Activated gamma-delta T cell treated with Interleukin-2 at 50 U/mL for 16 hours (primary cell): ENCODE data around the gene SLC17A3.

Experiments
- DNase-seq: peaks from one replicate; pipeline ENCODE4 v3.0.0-alpha.2; 2020

The SLC17A3 gene

GRCh38 chr6:25874118-25874517, at the start of gene SLC17A3:
Gene SLC17A3, minus strand, starts transcription at chr6:25874243. Its CDS starts 5,856 bp downstream, at chr6:25868387.
- no peak for DNase-seq

DNA sequence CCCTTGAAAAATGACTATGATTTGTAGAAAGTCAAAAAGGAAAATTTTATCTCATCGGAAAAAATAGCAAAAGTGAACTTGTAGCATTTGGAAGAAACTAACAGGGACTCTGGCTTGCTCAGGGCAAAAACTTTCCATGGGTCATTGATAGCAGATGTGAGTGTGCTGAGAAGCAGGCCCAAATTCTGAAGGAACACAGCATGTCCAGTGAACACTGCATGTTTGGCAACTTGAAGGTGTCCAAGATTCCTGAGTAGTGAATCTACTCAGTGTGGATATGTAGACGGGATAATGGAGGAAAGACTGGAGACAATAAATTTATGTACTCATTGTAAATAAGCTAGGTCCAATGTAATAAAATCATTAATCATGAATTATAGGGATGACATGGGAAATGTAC, 48.3 kb upstream of the SLC17A3 start:
- DNase-seq: no peak

DNA sequence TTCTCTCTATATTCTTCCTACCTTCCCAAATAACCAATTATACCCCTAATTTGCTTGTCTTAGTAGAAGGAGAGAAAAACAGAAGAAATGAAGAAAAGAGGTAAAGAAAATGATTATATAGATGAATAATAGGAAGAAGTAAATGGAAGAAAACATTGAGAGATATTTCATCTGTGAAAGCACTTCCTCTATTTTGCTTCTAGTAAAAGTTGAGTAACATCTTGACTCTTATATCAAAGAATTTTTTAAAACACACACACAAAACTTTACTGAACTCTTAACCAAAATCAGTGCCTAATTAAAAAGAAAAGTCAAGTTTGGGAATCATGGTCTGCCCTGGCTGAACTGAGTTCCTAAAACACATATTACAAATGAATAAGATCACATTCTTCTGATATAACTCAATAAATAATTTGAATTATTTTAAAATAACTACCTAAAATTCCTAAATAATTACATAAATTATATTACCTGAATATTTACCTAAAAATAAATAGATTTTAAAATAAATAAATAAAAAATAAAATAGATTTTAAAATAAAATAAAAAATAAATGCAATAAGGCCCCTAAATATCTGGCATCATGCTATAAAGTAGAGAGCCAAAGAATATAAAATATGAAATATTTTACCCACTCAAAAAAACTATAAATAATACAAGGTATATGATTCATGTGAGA, 47.6 kb upstream of the SLC17A3 start:
- DNase-seq: no peak

GRCh38 chr6:25919657-25920056, 45.6 kb upstream of the SLC17A3 start:
- DNase-seq: no peak

DNA sequence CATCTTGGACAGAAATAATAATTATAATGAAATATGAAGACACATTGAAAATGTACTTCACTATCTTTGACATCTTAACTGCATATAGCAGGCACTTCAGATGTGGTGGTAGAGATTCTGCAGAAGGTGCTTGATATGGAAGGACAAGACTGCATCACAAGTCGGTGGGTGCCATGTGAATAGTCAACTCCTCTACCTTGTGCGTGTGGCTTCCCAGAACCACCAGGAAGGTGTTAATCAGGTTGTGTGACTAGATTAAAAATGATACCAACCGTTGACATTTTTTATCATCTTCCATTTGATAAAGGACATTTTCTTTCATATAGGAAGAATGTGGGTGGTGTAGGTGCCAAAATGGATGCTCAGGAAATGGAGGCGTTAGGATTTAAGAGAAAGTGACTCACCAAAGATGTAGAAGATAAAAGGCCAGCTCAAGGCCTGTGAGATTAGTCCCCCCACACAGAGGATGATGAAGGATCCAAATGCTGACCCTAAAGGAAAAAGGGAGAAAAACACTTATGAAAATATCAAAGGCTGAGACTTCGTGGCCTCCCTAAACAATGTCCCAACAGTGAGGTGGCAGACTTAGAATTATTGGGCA, 44.1 kb upstream of the SLC17A3 start:
- DNase-seq: no peak

- no peak for DNase-seq
Observed at GRCh38 chr6:25916789-25917490, 42.9 kb upstream of the SLC17A3 start.

GRCh38 chr6:25916330-25916729, 42.3 kb upstream of the SLC17A3 start:
- no peak for DNase-seq

- DNase-seq: no peak
Observed at GRCh38 chr6:25913741-25914140, 39.7 kb upstream of the SLC17A3 start.

DNA sequence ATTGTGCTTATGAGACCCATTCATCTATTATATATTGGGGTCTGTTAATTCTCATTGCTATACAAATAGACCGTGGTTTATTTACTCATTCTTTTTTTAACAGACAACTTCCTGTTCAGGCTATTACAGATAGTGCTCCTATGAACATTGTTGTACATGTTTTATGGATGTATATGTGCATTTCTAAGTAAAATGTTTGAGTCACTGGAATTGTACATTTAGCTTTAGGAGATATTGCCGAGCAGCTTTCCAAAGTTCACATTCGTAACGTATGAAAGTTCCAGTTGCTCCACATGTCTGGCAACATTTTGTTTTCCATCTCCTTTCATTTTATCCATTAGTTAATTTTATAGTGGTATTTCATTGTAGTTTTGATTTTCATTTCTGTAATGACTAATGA, 37.3 kb upstream of the SLC17A3 start:
- DNase-seq: no peak

GRCh38 chr6:25907475-25908014, 33.5 kb upstream of the SLC17A3 start:
- DNase-seq: no peak

DNA sequence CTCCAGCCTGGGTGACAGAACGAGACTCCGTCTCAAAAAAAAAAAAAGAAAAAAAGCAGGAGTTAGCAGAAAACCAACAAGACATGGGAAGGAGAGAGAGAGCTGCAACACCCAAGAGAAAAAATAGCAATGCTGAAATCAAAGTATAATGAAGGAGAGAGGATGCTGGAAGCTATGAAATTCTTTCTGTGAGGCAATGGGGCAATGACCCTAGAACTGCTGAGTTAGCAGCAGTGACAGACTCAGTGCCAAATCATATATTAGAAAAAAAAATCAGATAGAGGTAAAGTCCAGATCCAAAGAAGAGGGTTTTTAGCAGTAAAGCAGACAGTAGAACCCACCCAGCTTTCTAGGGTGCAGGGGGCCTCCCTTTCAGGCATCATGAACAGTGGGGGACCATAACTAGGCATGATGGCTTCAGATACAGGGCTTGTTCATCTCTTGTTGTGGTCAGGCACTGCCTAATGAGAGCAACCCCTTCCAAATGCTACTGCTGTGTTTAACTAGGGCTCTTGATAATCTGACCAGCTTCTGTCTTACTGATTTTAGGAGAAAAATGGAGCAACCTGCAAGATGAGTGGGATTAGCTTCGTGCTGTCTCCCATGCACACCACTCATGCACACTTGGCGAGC, 29.5 kb upstream of the SLC17A3 start:
- no peak for DNase-seq

DNA sequence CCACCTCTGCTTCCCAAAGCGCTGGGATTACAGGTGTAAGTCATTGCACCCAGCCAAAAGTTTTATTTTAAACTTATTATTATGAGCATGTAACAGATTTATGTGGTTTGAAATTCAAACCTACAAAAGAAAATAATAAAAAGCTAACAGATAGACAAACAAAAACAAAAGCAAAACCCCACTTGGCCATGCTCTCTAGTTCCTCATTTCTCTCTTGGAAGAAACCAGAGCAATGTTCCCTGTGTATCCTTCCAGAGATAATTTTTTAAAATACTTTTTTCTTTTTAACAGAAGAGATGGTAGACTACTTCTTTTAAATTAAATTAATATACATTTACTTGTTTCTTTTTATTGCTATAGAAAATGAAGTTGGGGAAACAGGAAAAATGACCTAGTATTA, 28.0 kb upstream of the SLC17A3 start:
- no peak for DNase-seq

GRCh38 chr6:25900843-25901242, 26.8 kb upstream of the SLC17A3 start:
- no peak for DNase-seq

GRCh38 chr6:25899580-25900408, 25.8 kb upstream of the SLC17A3 start:
- DNase-seq: no peak

- DNase-seq: no peak
Observed at GRCh38 chr6:25899123-25899522, 25.1 kb upstream of the SLC17A3 start.

DNA sequence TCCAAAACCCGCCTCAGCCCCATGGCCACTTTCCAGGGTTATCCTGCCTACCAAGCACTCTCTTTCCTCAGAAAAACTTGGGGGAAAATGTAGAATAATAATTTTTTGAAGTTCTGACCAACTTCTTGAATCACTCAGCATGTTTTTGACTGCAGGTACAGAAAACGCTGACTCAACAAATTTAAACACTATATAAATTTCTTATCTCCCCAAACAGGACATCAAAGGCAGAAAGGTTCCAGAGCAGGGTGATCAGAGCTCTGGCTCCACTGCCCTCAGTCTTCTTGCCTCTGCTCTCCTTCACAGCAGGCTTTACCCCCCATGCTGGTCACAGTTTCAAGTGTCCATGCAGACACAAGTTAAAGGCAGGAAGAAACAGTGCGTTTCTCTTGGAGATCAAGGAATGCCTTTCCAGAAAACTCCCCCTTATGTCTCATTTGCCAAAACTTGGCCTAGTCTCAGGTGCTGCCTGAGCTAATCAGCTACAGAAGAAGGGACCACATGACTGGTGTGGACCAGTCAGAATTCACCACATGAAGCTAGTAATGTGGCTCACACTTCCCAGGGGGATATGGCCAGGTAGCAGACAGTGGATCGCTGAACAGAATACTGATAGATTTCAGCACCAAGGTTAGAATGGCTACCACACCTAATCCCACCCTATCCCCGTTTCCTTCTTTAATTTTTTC, 24.4 kb upstream of the SLC17A3 start:
- no peak for DNase-seq

GRCh38 chr6:25896252-25896651, 22.2 kb upstream of the SLC17A3 start:
- DNase-seq: no peak

- DNase-seq: no peak
Observed at GRCh38 chr6:25895771-25896170, 21.7 kb upstream of the SLC17A3 start.

- no peak for DNase-seq
Observed at GRCh38 chr6:25893778-25894177, 19.7 kb upstream of the SLC17A3 start.

- DNase-seq: no peak
Observed at GRCh38 chr6:25892877-25893276, 18.8 kb upstream of the SLC17A3 start.

GRCh38 chr6:25889877-25890853, 16.1 kb upstream of the SLC17A3 start:
- no peak for DNase-seq
